ENCODE results near the gene HMX3. TPM values are rescaled to one million over a fixed set of nuclear protein-coding genes. Genes with fewer than 3 reads are reported as not detected.
A peak's percentile ranks its signal among the peaks of the same experiment; 100 is the strongest.

The HMX3 gene
- polyA plus RNA-seq, 1 donor = 1.5 TPM

DNA sequence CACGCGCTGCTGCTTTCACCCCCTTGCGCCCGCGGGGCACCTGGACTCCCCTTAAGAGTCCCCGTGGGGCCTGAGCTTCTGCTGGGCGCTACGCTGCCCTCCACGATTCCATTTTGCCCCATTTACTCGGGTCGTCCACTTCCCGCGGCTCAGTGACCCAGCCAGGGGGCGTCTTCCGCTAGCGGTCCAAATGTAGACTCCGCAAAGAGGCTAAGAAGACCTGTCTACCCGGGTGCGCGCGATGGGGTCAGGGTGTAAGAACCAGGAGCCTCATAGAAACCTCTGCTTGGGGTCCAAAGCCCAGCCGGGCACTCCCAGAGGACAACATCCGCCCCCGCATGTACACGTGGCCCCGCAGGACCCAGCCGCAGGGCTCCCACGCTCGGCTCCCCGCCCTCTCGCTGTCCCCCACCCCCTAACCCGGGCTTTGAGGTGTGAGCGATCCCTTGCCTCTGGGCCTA is 7.0 kb downstream of the HMX3 start:
- no peak overlapping the region for H3K4me3 ChIP-seq (ENCODE audit: low read length)
- peaks cover 100% of the 10 kb centered on the region for H3K27me3 ChIP-seq (ENCODE audit: control insufficient read depth, insufficient read depth, low read length)
- H3K36me3 ChIP-seq (ENCODE audit: control insufficient read depth, insufficient read depth, low read length) = no peaks in the 10 kb centered on the region
- H3K27ac ChIP-seq (ENCODE audit: low read length) = no peak overlapping the region
- DNase-seq = no peak
- no CpG with 5 or more reads among the region's 33 CpGs for WGBS (ENCODE audit: insufficient coverage, low lambda C conversion rate)
- peaks cover 3% of the 10 kb centered on the region for H3K4me1 ChIP-seq (ENCODE audit: control insufficient read depth, insufficient read depth, low read length)
- peaks cover 13% of the 10 kb centered on the region for H3K9me3 ChIP-seq (ENCODE audit: control insufficient read depth, low read depth, low read length)

DNA sequence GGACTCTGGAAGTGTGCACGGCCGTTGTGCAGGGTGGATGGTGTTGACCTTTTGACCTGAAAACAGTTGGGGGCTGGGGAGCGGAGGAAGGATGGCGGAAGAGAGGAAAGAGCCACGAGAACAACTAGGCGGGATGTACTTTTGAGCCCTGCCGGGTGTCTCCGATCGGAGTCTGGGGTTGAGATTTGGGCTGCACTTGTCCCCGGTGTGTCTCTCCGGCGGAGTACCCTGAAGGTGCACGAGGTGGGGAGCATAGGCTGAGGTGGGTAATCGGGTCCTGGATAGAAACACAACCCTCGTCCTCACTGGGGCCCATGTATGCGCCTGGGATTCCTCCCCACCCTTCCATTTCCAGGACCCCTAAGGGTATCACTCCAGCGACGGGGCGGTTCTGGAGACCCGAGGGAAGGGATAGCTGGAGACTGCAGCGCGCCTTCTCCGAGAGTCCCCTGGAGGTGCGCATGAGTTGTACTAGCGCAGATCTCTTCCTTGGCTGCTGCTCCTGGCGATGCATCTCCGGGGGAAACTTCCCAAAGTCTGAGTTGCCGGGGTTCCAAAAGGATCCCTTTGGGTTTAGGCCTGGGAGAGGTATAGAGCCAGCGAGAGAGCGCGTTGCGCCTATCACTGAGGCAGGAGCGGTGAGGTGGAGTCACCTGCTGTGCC is 7.5 kb downstream of the HMX3 start:
- Histone ChIP-seq H3K27ac (ENCODE audit: low read length) (no peak overlapping the region), H3K4me3 (ENCODE audit: low read length) (no peak overlapping the region), H3K36me3 (ENCODE audit: control insufficient read depth, insufficient read depth, low read length) (no peaks in the 10 kb centered on the region), H3K27me3 (ENCODE audit: control insufficient read depth, insufficient read depth, low read length) (peaks cover 100% of the 10 kb centered on the region), H3K9me3 (ENCODE audit: control insufficient read depth, low read depth, low read length) (peaks cover 15% of the 10 kb centered on the region), H3K4me1 (ENCODE audit: control insufficient read depth, insufficient read depth, low read length) (peaks cover 3% of the 10 kb centered on the region)
- WGBS (ENCODE audit: insufficient coverage, low lambda C conversion rate) = no CpG with 5 or more reads among the region's 33 CpGs
- DNase-seq = no peak

DNA sequence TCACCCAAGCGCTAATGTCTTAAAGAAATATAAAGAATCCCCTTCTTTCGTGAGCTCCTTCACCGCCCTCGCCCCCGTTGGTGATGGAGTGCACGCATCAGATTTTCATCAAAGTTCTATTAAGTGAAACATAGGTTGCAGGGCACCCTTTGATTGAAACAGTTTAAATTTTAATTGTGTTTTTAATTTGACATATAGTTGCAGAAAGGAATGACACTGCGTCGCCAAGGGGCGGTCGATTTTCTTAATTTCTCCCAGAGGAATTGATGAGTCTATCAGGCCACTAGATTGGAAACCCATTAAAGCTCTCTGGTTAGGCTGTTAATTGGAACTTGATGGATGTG is 8.0 kb downstream of the HMX3 start:
- Histone ChIP-seq H3K4me1 (ENCODE audit: control insufficient read depth, insufficient read depth, low read length) (peaks cover 3% of the 10 kb centered on the region), H3K4me3 (ENCODE audit: low read length) (no peak overlapping the region), H3K27ac (ENCODE audit: low read length) (no peak overlapping the region), H3K9me3 (ENCODE audit: control insufficient read depth, low read depth, low read length) (peaks cover 15% of the 10 kb centered on the region), H3K36me3 (ENCODE audit: control insufficient read depth, insufficient read depth, low read length) (no peaks in the 10 kb centered on the region), H3K27me3 (ENCODE audit: control insufficient read depth, insufficient read depth, low read length) (peaks cover 100% of the 10 kb centered on the region)
- DNase-seq = no peak
- no CpG with 5 or more reads among the region's 10 CpGs for WGBS (ENCODE audit: insufficient coverage, low lambda C conversion rate)

DNA sequence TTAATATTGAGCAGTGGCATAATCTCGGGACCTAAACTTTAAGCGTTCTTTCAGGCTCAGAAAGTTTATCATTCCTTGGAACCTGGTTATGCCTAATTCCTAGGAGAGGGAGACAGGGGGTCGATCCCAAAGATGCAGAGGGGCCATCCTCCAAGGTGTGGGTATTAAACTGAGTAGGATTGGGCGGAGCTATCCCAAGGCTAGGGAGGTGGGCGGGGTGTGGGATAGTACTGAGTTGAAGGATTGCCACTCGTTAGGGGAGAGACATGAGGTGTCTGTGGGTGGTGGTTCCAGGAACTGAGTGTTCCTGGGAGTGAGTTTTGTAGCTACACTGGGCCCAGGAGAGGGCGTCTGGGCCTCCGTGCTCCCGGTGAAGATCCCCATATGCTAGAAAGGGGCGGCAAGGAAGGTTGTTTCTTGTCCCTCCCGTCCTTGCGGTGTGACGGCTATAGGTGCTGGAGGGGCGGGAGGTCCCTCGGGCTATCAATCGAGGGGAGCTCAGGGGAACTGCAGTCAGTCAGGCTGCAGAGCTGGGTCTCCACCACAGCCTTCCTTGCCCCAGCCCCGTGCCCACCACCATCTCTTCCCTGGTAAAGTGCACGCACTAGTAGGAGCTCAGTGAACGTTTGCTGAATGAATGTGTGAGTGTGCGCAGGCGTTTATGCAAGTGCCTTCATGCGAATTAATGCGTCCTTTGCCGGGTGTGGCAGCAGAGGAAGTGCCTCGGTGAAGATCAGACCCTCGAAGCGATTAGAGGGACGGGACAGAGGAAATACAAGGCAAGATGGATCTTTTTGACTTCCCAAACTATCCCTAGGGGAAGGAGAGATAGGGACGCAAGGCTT is 9.1 kb downstream of the HMX3 start:
- no peaks in the 10 kb centered on the region for H3K4me1 ChIP-seq (ENCODE audit: control insufficient read depth, insufficient read depth, low read length)
- no peak overlapping the region for H3K4me3 ChIP-seq (ENCODE audit: low read length)
- H3K36me3 ChIP-seq (ENCODE audit: control insufficient read depth, insufficient read depth, low read length) = no peaks in the 10 kb centered on the region
- H3K9me3 ChIP-seq (ENCODE audit: control insufficient read depth, low read depth, low read length) = peaks cover 15% of the 10 kb centered on the region
- WGBS (ENCODE audit: insufficient coverage, low lambda C conversion rate) = no CpG with 5 or more reads among the region's 29 CpGs
- no peak overlapping the region for H3K27ac ChIP-seq (ENCODE audit: low read length)
- peak in 1 of 2 donors; percentile 2 for DNase-seq
- peaks cover 100% of the 10 kb centered on the region for H3K27me3 ChIP-seq (ENCODE audit: control insufficient read depth, insufficient read depth, low read length)

DNA sequence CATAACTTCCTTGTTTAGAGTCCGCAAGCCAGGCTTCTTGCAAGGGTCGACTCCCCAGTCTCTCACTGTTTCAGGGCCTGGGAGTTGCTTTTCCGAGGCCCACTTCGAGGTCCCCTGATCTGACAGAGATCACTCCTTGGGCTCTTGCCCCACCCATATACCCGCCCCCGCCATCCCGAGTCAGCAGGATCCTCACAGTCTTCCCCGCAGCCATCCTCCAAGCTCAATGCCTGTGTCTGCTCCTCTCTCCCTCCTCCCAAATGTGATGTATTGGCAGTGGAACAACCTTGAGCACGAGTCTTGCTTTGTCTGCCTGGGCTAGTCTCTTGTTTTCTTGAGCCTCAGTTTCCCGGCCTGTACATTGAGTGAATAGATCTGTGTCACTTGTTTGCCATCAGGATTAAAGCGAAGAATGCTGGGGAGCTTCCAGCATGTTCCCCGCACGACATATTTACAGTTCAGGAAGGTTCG is 9.8 kb downstream of the HMX3 start:
- peaks cover 11% of the 10 kb centered on the region for H3K9me3 ChIP-seq (ENCODE audit: control insufficient read depth, low read depth, low read length)
- DNase-seq = peak in 1 of 2 donors; percentile 3
- peaks cover 100% of the 10 kb centered on the region for H3K27me3 ChIP-seq (ENCODE audit: control insufficient read depth, insufficient read depth, low read length)
- peaks cover 1% of the 10 kb centered on the region for H3K4me1 ChIP-seq (ENCODE audit: control insufficient read depth, insufficient read depth, low read length)
- WGBS (ENCODE audit: insufficient coverage, low lambda C conversion rate) = no CpG with 5 or more reads among the region's 14 CpGs
- H3K36me3 ChIP-seq (ENCODE audit: control insufficient read depth, insufficient read depth, low read length) = no peaks in the 10 kb centered on the region
- no peak overlapping the region for H3K4me3 ChIP-seq (ENCODE audit: low read length)
- H3K27ac ChIP-seq (ENCODE audit: low read length) = no peak overlapping the region

DNA sequence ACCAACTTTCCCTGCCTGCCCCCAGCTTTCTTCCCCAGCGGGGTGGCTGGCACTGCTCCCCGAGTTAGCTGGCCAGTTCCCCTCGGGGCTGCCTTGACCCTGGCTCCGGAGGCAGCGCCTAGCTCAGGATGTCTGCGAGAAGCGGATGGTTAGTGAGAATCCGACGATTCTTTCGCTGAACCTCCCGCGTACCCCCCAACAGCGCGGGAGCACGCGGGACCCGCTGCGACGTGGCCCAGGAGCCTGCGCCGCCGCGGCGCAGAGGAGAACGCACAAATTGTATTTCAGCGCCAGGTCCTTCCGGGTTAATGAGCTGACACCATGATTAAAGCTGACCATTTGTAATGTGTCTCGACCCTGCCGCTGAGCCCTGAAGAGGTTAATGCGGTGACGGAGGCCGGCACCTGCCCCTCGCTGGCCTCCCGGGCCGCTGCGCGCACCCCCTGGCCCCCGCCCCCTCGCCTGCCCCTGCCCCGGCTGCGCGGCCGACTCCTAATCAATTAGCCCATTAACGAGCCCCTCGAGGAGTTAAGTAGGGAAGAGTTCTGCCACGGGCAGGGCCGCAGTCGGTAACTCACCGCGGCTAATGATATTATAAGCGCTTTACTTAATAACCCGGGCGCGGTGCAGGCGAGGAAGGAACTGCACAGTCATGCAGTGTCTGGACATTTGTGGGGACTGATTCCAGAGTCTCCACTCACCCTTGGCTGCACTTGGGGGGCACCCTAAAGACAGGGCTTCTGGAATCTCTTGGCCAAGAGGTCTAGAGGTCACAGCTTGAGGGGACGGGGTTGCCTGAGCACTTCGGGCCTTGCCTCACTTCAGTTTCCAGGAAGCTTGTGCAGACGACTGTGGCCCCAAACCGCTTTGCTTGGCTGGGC is 10.5 kb downstream of the HMX3 start:
- H3K36me3 ChIP-seq (ENCODE audit: control insufficient read depth, insufficient read depth, low read length) = no peaks in the 10 kb centered on the region
- WGBS (ENCODE audit: insufficient coverage, low lambda C conversion rate) = no CpG with 5 or more reads among the region's 59 CpGs
- peak in 1 of 2 donors; percentile 2 for DNase-seq
- H3K4me1 ChIP-seq (ENCODE audit: control insufficient read depth, insufficient read depth, low read length) = peaks cover 8% of the 10 kb centered on the region
- H3K4me3 ChIP-seq (ENCODE audit: low read length) = no peak overlapping the region
- H3K27ac ChIP-seq (ENCODE audit: low read length) = no peak overlapping the region
- H3K27me3 ChIP-seq (ENCODE audit: control insufficient read depth, insufficient read depth, low read length) = peaks cover 100% of the 10 kb centered on the region
- peaks cover 18% of the 10 kb centered on the region for H3K9me3 ChIP-seq (ENCODE audit: control insufficient read depth, low read depth, low read length)

DNA sequence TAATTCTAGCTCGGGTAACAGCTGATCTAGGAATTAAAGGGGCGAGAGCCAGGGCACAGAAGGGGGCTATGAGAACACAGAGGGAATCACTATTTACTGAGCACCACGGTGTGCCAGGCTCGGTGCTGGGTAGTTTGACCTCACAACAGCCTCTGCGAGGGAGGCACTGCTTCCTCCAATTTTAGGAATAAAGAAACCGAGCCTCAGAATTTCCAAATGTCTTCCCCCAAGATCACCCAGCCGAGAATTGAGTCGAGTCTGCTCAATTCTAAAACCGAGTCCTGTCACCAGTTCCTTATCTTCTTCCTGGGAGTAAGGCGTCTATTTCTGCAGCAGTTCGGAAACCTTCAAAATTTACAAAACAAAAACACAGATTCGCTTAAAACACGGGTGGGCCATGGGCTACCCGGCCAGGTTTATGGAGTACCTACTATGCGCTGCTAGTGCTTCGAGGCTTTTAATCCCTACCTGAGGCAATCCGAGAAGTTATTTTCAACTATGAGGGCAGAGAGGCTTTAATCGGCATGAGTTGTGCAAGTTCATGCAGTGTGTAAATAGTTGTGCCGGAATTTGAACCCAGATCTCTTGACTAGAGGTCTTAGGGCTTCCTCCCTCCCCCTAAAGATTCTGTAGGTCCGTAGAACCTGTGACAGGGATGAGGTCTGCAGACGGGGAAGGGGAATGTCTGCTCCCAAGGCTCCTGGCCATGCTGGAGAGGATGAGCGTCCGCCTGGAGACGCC is 11.3 kb downstream of the HMX3 start:
- Histone ChIP-seq H3K4me1 (ENCODE audit: control insufficient read depth, insufficient read depth, low read length) (peaks cover 10% of the 10 kb centered on the region), H3K27me3 (ENCODE audit: control insufficient read depth, insufficient read depth, low read length) (peaks cover 100% of the 10 kb centered on the region), H3K9me3 (ENCODE audit: control insufficient read depth, low read depth, low read length) (peaks cover 19% of the 10 kb centered on the region), H3K27ac (ENCODE audit: low read length) (no peak overlapping the region), H3K4me3 (ENCODE audit: low read length) (no peak overlapping the region), H3K36me3 (ENCODE audit: control insufficient read depth, insufficient read depth, low read length) (no peaks in the 10 kb centered on the region)
- no CpG with 5 or more reads among the region's 24 CpGs for WGBS (ENCODE audit: insufficient coverage, low lambda C conversion rate)
- no peak for DNase-seq

DNA sequence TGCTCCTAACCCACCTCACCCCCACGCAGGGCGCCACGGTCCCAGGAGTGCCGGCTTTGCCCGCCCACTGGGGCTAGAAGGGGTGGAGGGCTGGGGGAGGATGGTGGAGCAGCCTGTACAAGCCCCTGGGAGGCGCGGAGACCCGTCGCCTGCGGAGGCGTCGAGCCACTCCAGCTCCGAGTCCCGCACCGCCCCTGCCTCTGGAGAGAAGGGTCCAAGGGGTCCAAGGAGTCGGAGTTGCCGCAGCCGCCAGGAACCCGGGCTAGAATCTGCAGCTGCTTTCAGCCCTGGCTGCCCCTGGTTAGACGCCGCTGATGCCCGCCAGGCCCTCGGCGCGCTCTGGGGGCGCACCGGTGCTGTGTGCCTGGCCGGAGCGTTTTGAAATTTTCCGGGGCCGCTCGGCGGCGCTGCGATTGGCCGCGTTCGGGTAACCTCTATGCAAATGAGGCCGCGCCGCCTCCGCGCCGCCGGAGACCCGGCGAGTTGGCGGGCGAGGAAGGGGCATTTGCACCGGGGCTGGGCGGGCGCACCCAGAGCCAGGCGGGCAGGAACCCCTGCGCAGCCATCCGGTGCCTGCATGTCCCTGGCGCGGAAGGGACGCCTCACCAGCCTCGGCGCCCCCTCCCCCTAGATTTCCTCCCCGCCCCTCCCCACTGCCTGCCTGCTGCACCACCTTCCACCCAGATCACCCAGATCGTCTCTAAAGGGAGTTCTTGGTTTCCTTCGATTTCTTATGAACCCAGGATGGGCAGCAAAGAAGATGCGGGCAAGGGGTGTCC is 12.1 kb downstream of the HMX3 start, which contains the start of gene HMX2:
Gene HMX2 (plus strand): TSS at position 502 of the 779 bp plus-strand sequence. CDS start 243 bp downstream, at position 745.
- Histone ChIP-seq H3K9me3 (ENCODE audit: control insufficient read depth, low read depth, low read length) (peaks cover 14% of the 10 kb centered on the region), H3K4me1 (ENCODE audit: control insufficient read depth, insufficient read depth, low read length) (peaks cover 10% of the 10 kb centered on the region), H3K27me3 (ENCODE audit: control insufficient read depth, insufficient read depth, low read length) (peaks cover 100% of the 10 kb centered on the region), H3K27ac (ENCODE audit: low read length) (no peak within 1 kb of the TSS), H3K36me3 (ENCODE audit: control insufficient read depth, insufficient read depth, low read length) (no peaks in the 10 kb centered on the region), H3K4me3 (ENCODE audit: low read length) (peak within 1 kb of the TSS; percentile 4)
- DNase-seq = no peak
- no CpG with 5 or more reads among the region's 64 CpGs for WGBS (ENCODE audit: insufficient coverage, low lambda C conversion rate)

Data from large intestine (tissue), 3 donors.